ENCODE data around the gene GPR173. TPM values are rescaled to one million over a fixed set of nuclear protein-coding genes. Genes with fewer than 3 reads are reported as not detected.

Gene GPR173
- total RNA-seq, 1 donor from 2014 or later, result 0.16 TPM

- H3K27me3 Mint-ChIP-seq, result no peaks in the 10 kb centered on the region
- ATAC-seq (ENCODE audit: low read depth) (no peak), DNase-seq (no peak)
- CTCF ChIA-PET, result no interaction called here
- no peak overlapping the region for H3K27ac Mint-ChIP-seq
- TF ChIP-seq CTCF (IDR thresholded peaks at IDR 0.05), result no peak
- no peaks in the 10 kb centered on the region for H3K4me1 Mint-ChIP-seq
- H3K4me3 Mint-ChIP-seq, result no peak overlapping the region
- no peaks in the 10 kb centered on the region for H3K9me3 Mint-ChIP-seq
- H3K36me3 Mint-ChIP-seq (ENCODE audit: low read depth), result peaks cover 8% of the 10 kb centered on the region
- intact Hi-C loops (cut with micrococcal nuclease), result no loop called here
- POLR2A ChIA-PET, result no interaction called here
Measured at GRCh38 chrX:53125506-53125905, 76.9 kb downstream of the GPR173 start.

- H3K4me3 Mint-ChIP-seq, result no peak overlapping the region
- H3K4me1 Mint-ChIP-seq, result no peaks in the 10 kb centered on the region
- H3K36me3 Mint-ChIP-seq (ENCODE audit: low read depth), result peaks cover 13% of the 10 kb centered on the region
- ChIA-PET POLR2A (no interaction called here), CTCF (no interaction called here)
- H3K27ac Mint-ChIP-seq, result no peak overlapping the region
- no peak for TF ChIP-seq CTCF (IDR thresholded peaks at IDR 0.05)
- intact Hi-C loops (cut with micrococcal nuclease), result no loop called here
- no peak for DNase-seq
- H3K9me3 Mint-ChIP-seq, result no peaks in the 10 kb centered on the region
- ATAC-seq (ENCODE audit: low read depth), result no peak
- H3K27me3 Mint-ChIP-seq, result no peaks in the 10 kb centered on the region
Measured at GRCh38 chrX:53126377-53126776, 77.8 kb downstream of the GPR173 start.

GRCh38 chrX:53128097-53128749 is 79.6 kb downstream of the GPR173 start:
- H3K36me3 Mint-ChIP-seq (ENCODE audit: low read depth), result peaks cover 19% of the 10 kb centered on the region
- no peaks in the 10 kb centered on the region for H3K27me3 Mint-ChIP-seq
- H3K27ac Mint-ChIP-seq, result no peak overlapping the region
- DNase-seq (no peak), ATAC-seq (ENCODE audit: low read depth) (no peak)
- no peak for TF ChIP-seq CTCF (IDR thresholded peaks at IDR 0.05)
- H3K4me1 Mint-ChIP-seq, result no peaks in the 10 kb centered on the region
- H3K9me3 Mint-ChIP-seq, result no peaks in the 10 kb centered on the region
- ChIA-PET CTCF (no interaction called here), POLR2A (no interaction called here)
- intact Hi-C loops (cut with micrococcal nuclease), result no loop called here
- no peak overlapping the region for H3K4me3 Mint-ChIP-seq

Other genes with a start within 250 kb of the GPR173 start
- gene XAGE5, start 237.5 kb upstream of the GPR173 start, total RNA-seq, result not detected in 2 replicates
- gene XAGE3, start 180.7 kb upstream of the GPR173 start, total RNA-seq, result not detected in 2 replicates
- 14.4 and 16.8 TPM in 2 replicates for gene FAM156B, start 151.5 kb upstream of the GPR173 start, total RNA-seq
- gene FAM156A, start 90.3 kb upstream of the GPR173 start, total RNA-seq, result 18.5 and 21.6 TPM in 2 replicates
- gene TSPYL2, start 33.6 kb downstream of the GPR173 start, total RNA-seq, result 48.2 and 49.7 TPM in 2 replicates
- gene KANTR, start 45.4 kb downstream of the GPR173 start, total RNA-seq, result 11.2 and 12.0 TPM in 2 replicates
- 109 and 117 TPM in 2 replicates for gene KDM5C, start 176.4 kb downstream of the GPR173 start, total RNA-seq
- 0.24 and 0.53 TPM in 2 replicates for gene IQSEC2, start 232.8 kb downstream of the GPR173 start, total RNA-seq

All from activated B cell treated with CpG ODN at 0.5 μM for 24 hours (primary cell).